ENCODE data around the gene EFCC1.

The EFCC1 gene

DNA sequence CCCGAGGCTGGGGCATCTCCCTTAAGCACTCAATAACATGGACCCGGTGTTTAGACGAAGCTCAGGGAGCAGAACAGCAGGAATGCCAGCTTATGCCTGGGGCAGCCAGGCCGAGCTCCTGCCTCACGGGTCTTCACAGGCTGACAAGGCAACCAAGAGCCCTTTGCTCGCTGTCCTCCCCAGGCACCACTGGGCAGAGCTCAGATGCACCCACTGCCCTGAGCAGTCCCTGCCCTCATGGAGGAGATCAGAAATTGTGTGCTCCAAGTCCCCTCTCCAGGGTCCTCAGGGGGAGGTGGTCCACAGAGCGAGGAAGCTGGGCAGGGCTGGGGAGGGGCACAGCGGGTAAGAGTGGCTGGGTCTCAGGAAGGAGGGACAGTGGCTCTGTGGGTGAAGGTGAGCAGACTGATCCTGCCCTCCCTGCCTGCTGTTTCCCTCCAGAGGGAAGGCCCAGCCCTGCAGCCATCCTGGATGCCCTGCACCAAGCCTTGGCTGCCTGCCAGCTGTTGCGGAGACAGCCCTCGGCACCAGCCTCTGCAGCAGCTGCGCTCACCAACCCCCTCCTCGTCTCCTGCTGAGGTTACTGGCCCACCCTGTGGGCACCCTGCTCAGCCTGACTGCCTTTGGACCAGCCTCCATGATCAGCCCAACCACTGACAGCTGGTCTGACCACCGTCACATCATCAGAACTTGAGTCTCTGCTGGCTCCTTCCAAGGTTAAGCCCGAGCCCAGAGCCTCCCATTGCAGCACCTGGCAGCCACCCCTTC lies 38.4 kb downstream of the EFCC1 start:
- DNase-seq = no peak
- Histone ChIP-seq H3K36me3 (no peaks in the 10 kb centered on the region), H3K9me3 (no peaks in the 10 kb centered on the region), H3K27me3 (peaks cover 0 to 17% of the 10 kb centered on the region in 2 donors), H3K27ac (no peak overlapping the region), H3K4me3 (no peak overlapping the region), H3K4me1 (peaks cover 0 to 7% (median 0%) of the 10 kb centered on the region in 4 donors)
- intact Hi-C loops (cut with DNase I; ENCODE audit: low total_unique reads) = loop anchor here (10.0 kb wide), 1 partner anchor 55 kb away; no protein-coding TSS in a partner anchor
- TF ChIP-seq CTCF (IDR thresholded peaks at IDR 0.05) = no peak

- peaks cover 0 to 17% of the 10 kb centered on the region in 2 donors for H3K27me3 ChIP-seq
- no peak for TF ChIP-seq CTCF (IDR thresholded peaks at IDR 0.05)
- H3K4me3 ChIP-seq = no peak overlapping the region
- peaks cover 0 to 7% (median 0%) of the 10 kb centered on the region in 4 donors for H3K4me1 ChIP-seq
- no peaks in the 10 kb centered on the region for H3K36me3 ChIP-seq
- peak in 1 of 2 donors; percentile 20 for DNase-seq
- H3K9me3 ChIP-seq = no peaks in the 10 kb centered on the region
- intact Hi-C loops (cut with DNase I; ENCODE audit: low total_unique reads) = no loop called here
- no peak overlapping the region for H3K27ac ChIP-seq
Measured at GRCh38 chr3:129040039-129040336, 38.9 kb downstream of the EFCC1 start.

DNA sequence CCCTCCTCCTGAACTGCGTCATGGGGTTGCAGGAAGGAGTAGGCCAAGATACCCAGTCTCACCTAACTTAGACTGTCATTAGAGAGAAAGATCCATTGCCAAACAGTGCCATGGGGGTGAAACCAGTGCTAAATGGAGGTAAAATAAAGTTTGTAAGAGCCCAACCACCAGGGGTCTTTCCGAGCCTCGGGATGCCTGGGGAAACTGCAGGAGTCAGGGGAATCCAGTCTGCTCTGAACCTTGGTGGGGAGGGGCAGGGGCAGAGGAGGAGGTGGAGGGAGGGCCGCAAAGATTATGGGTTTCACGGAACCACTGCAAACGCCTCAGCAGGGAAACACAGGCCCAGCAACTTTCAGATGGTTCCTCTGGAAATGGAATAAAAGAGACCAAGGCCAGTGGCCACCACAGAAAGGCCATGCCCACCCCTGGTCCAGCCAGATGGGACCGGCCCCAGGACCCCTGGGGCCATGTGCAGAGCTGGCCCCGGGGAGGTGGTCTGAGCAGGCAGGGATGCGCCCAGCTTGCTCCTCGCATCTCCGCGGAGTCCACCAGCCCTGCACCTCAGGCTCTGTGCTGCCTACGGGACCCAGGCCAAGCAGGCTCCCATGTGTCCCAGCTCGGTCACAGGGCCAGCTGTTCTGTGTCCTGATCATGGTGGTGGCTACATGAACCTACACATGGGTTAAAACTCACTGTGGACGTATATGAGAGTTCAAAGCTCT lies 39.6 kb downstream of the EFCC1 start:
- no peaks in the 10 kb centered on the region for H3K36me3 ChIP-seq
- H3K9me3 ChIP-seq = no peaks in the 10 kb centered on the region
- peaks cover 0 to 12% (median 4%) of the 10 kb centered on the region in 4 donors for H3K4me1 ChIP-seq
- TF ChIP-seq CTCF (IDR thresholded peaks at IDR 0.05) = no peak
- no peak overlapping the region for H3K4me3 ChIP-seq
- intact Hi-C loops (cut with DNase I; ENCODE audit: low total_unique reads) = no loop called here
- peak in 1 of 2 donors; percentile 63 for DNase-seq
- peaks cover 0 to 18% of the 10 kb centered on the region in 2 donors for H3K27me3 ChIP-seq
- H3K27ac ChIP-seq = no peak overlapping the region

GRCh38 chr3:129045675-129046036 lies 44.6 kb downstream of the EFCC1 start:
- H3K4me3 ChIP-seq = peak overlapping the region; percentile 34 to 45
- H3K36me3 ChIP-seq = no peaks in the 10 kb centered on the region
- peaks cover 0 to 14% of the 10 kb centered on the region in 2 donors for H3K27me3 ChIP-seq
- no peak for TF ChIP-seq CTCF (IDR thresholded peaks at IDR 0.05)
- peaks cover 0 to 10% (median 9%) of the 10 kb centered on the region in 4 donors for H3K4me1 ChIP-seq
- intact Hi-C loops (cut with DNase I; ENCODE audit: low total_unique reads) = no loop called here
- no peak for DNase-seq
- no peaks in the 10 kb centered on the region for H3K9me3 ChIP-seq
- no peak overlapping the region for H3K27ac ChIP-seq

- no peak for TF ChIP-seq CTCF (IDR thresholded peaks at IDR 0.05)
- Histone ChIP-seq H3K9me3 (no peaks in the 10 kb centered on the region), H3K27me3 (peaks cover 0 to 10% of the 10 kb centered on the region in 2 donors), H3K4me3 (peak overlapping the region; percentile 34 to 45), H3K4me1 (peaks cover 0 to 10% (median 9%) of the 10 kb centered on the region in 4 donors), H3K36me3 (no peaks in the 10 kb centered on the region), H3K27ac (no peak overlapping the region)
- intact Hi-C loops (cut with DNase I; ENCODE audit: low total_unique reads) = no loop called here
- DNase-seq = no peak
Measured at GRCh38 chr3:129046037-129046731, 45.1 kb downstream of the EFCC1 start.
